Stimulated activated effector memory CD8-positive, alpha-beta T cell treated with anti-CD3 and anti-CD28 coated beads, Interleukin-12 subunit alpha, Interleukin-12 subunit beta, amount 100 ng/mL, for 72 hours (primary cell): Measurements from ENCODE around the gene CHMP6.

Source experiments
- ATAC-seq: fragments of 150-1000 bp; cut with Tn5 transposase; 2 replicates; pipeline ENCODE4 v1.10.0; 2021
- DNase-seq, 2 donors: peaks; one replicate each; pipeline ENCODE4 v3.0.0; 2021 to 2022; ENCODE audit warnings: low spot score in 2 of 2
- H3K27ac Mint-ChIP-seq: one replicate; pipeline ENCODE4 v1.8.0; 2022; ENCODE audit warnings: mild to moderate bottlenecking, mixed read lengths
- H3K36me3 Mint-ChIP-seq: one replicate; pipeline ENCODE4 v1.8.0; 2022; ENCODE audit warnings: mild to moderate bottlenecking, mixed read lengths
- H3K4me1 Mint-ChIP-seq: one replicate; pipeline ENCODE4 v1.8.0; 2022; ENCODE audit warnings: mixed read lengths
- H3K4me3 Mint-ChIP-seq: one replicate; pipeline ENCODE4 v1.8.0; 2022; ENCODE audit warnings: mild to moderate bottlenecking, mixed read lengths
- H3K9me3 Mint-ChIP-seq: one replicate; pipeline ENCODE4 v1.8.0; 2022; ENCODE audit warnings: mixed read lengths

The CHMP6 gene

GRCh38 chr17:80991645-80992076 is at the start of gene CHMP6:
Gene CHMP6 (plus strand): TSS chr17:80991841. CDS start chr17:80991919, 78 bp downstream.
- Mint-ChIP-seq H3K4me1 (peaks cover 15% of the 10 kb centered on the region), H3K27ac (peak within 1 kb of the TSS; percentile 95), H3K36me3 (peaks cover 30% of the 10 kb centered on the region), H3K4me3 (peak within 1 kb of the TSS; percentile 74), H3K9me3 (no peaks in the 10 kb centered on the region)
- peak; percentile 82 for ATAC-seq
- peak; percentile 69 to 84 for DNase-seq

GRCh38 chr17:80942423-80943345 is 49.0 kb upstream of the CHMP6 start:
- no peak for DNase-seq
- H3K27ac Mint-ChIP-seq, result peak overlapping the region; percentile 48
- no peak for ATAC-seq
- H3K9me3 Mint-ChIP-seq, result no peaks in the 10 kb centered on the region
- H3K4me1 Mint-ChIP-seq, result peaks cover 22% of the 10 kb centered on the region
- H3K36me3 Mint-ChIP-seq, result peaks cover 79% of the 10 kb centered on the region
- no peak overlapping the region for H3K4me3 Mint-ChIP-seq

GRCh38 chr17:80943346-80944145 is 48.1 kb upstream of the CHMP6 start:
- no peak overlapping the region for H3K4me3 Mint-ChIP-seq
- peaks cover 13% of the 10 kb centered on the region for H3K4me1 Mint-ChIP-seq
- H3K36me3 Mint-ChIP-seq, result peaks cover 75% of the 10 kb centered on the region
- H3K27ac Mint-ChIP-seq, result peak overlapping the region; percentile 23
- no peaks in the 10 kb centered on the region for H3K9me3 Mint-ChIP-seq
- ATAC-seq (no peak), DNase-seq (no peak)

- Mint-ChIP-seq H3K4me1 (peaks cover 5% of the 10 kb centered on the region), H3K9me3 (no peaks in the 10 kb centered on the region), H3K4me3 (no peak overlapping the region), H3K36me3 (peaks cover 69% of the 10 kb centered on the region), H3K27ac (peak overlapping the region; percentile 23)
- ATAC-seq (no peak), DNase-seq (no peak)
These were observed 47.3 kb upstream of the CHMP6 start for GRCh38 chr17:80944326-80944725.

- H3K36me3 Mint-ChIP-seq, result peaks cover 77% of the 10 kb centered on the region
These were observed 45.9 kb upstream of the CHMP6 start for GRCh38 chr17:80945736-80946135.

GRCh38 chr17:80946449-80946848 is 45.2 kb upstream of the CHMP6 start:
- H3K36me3 Mint-ChIP-seq, result peaks cover 76% of the 10 kb centered on the region
- H3K4me1 Mint-ChIP-seq, result no peaks in the 10 kb centered on the region
- ATAC-seq, result no peak
- no peaks in the 10 kb centered on the region for H3K9me3 Mint-ChIP-seq
- H3K4me3 Mint-ChIP-seq, result no peak overlapping the region
- DNase-seq, result no peak
- no peak overlapping the region for H3K27ac Mint-ChIP-seq

More at GRCh38 chr17:80945736-80946135, 45.9 kb upstream of the CHMP6 start:
- H3K4me1 Mint-ChIP-seq, result no peaks in the 10 kb centered on the region
- H3K27ac Mint-ChIP-seq, result no peak overlapping the region
- no peaks in the 10 kb centered on the region for H3K9me3 Mint-ChIP-seq
- H3K4me3 Mint-ChIP-seq, result no peak overlapping the region
- no peak for ATAC-seq
- DNase-seq, result no peak

- peaks cover 74% of the 10 kb centered on the region for H3K36me3 Mint-ChIP-seq
- DNase-seq (no peak), ATAC-seq (no peak)
- H3K27ac Mint-ChIP-seq, result no peak overlapping the region
- no peaks in the 10 kb centered on the region for H3K9me3 Mint-ChIP-seq
- no peak overlapping the region for H3K4me3 Mint-ChIP-seq
- H3K4me1 Mint-ChIP-seq, result no peaks in the 10 kb centered on the region
These were observed 44.3 kb upstream of the CHMP6 start for GRCh38 chr17:80947200-80947940.

- ATAC-seq (no peak), DNase-seq (no peak)
- H3K36me3 Mint-ChIP-seq, result peaks cover 73% of the 10 kb centered on the region
- H3K9me3 Mint-ChIP-seq, result no peaks in the 10 kb centered on the region
- H3K4me1 Mint-ChIP-seq, result no peaks in the 10 kb centered on the region
- no peak overlapping the region for H3K27ac Mint-ChIP-seq
- H3K4me3 Mint-ChIP-seq, result no peak overlapping the region
These were observed 43.3 kb upstream of the CHMP6 start for GRCh38 chr17:80948019-80948975.

GRCh38 chr17:80948976-80949450 is 42.6 kb upstream of the CHMP6 start:
- Mint-ChIP-seq H3K9me3 (no peaks in the 10 kb centered on the region), H3K4me3 (no peak overlapping the region), H3K27ac (no peak overlapping the region), H3K36me3 (peaks cover 80% of the 10 kb centered on the region), H3K4me1 (no peaks in the 10 kb centered on the region)
- ATAC-seq, result no peak
- DNase-seq, result no peak

- no peaks in the 10 kb centered on the region for H3K4me1 Mint-ChIP-seq
- no peak overlapping the region for H3K27ac Mint-ChIP-seq
- peaks cover 81% of the 10 kb centered on the region for H3K36me3 Mint-ChIP-seq
- DNase-seq (no peak), ATAC-seq (no peak)
- no peaks in the 10 kb centered on the region for H3K9me3 Mint-ChIP-seq
- H3K4me3 Mint-ChIP-seq, result no peak overlapping the region
These were observed 41.9 kb upstream of the CHMP6 start for GRCh38 chr17:80949451-80950421.

- no peak for DNase-seq
- no peak for ATAC-seq
- peaks cover 79% of the 10 kb centered on the region for H3K36me3 Mint-ChIP-seq
- H3K4me3 Mint-ChIP-seq, result no peak overlapping the region
- no peaks in the 10 kb centered on the region for H3K4me1 Mint-ChIP-seq
- no peaks in the 10 kb centered on the region for H3K9me3 Mint-ChIP-seq
- no peak overlapping the region for H3K27ac Mint-ChIP-seq
These were observed 41.0 kb upstream of the CHMP6 start for GRCh38 chr17:80950466-80951120.

- DNase-seq (no peak), ATAC-seq (no peak)
- Mint-ChIP-seq H3K27ac (peak overlapping the region; percentile 52), H3K36me3 (peaks cover 78% of the 10 kb centered on the region), H3K9me3 (no peaks in the 10 kb centered on the region), H3K4me3 (no peak overlapping the region), H3K4me1 (no peaks in the 10 kb centered on the region)
These were observed 40.2 kb upstream of the CHMP6 start for GRCh38 chr17:80951121-80952090.
